ENCODE data around the gene RIOX2. TPM values are rescaled to one million over a fixed set of nuclear protein-coding genes. Genes with fewer than 3 reads are reported as not detected.

Gene RIOX2
- total RNA-seq, 1 donor from 2014 or later = 10.4 TPM

DNA sequence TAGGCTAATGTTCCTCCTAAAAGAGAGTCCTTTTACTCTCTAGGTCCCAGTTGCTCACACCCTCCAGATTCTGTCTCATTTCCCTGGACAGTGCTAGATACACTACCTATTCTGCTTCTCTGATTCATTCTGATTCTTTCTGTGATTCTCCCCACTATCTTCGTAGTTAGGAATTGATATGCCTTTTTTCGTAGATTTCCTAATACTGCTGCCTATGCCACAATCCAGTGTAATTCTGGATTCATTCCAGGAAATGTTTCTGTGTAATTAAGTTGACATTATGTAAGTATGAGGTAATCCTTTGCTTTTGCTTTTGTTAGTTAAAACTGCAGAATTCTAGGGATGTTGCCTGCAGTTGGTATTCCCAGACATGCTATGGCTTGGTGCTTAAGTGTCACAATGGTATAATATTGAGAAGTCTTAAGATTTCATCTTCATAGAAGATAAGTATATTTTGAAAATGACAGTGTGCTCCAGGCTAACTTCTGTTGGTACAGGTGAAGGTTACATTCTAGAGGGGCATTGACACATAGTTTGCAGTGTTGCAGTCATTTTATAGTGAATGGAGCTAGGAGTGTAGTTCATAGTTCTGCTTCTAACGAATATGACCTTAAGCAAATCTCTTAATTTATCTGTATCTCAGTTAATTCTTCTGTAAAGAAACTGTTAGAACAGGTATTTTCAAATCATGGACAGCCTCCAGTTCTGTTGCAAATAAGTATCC, 54.3 kb downstream of the RIOX2 start:
- H3F3A ChIP-seq (ENCODE audit: low read depth) = no peaks in the 10 kb centered on the region
- no peaks in the 10 kb centered on the region for H3K4me1 Mint-ChIP-seq
- no peak overlapping the region for H3K4me3 Mint-ChIP-seq
- no peaks in the 10 kb centered on the region for H3K36me3 ChIP-seq
- no peak for DNase-seq (ENCODE audit: low spot score)
- no peak overlapping the region for H2AFZ ChIP-seq (replicated peaks)
- H3K27ac Mint-ChIP-seq = no peak overlapping the region
- H3K9ac ChIP-seq = no peak overlapping the region
- H3K27me3 ChIP-seq = no peaks in the 10 kb centered on the region
- no peaks in the 10 kb centered on the region for H3K79me2 ChIP-seq (ENCODE audit: low read depth)
- H3K9me3 Mint-ChIP-seq = no peaks in the 10 kb centered on the region
- no peaks in the 10 kb centered on the region for H3K27me3 Mint-ChIP-seq (ENCODE audit: insufficient read depth, low read depth)
- H3K36me3 Mint-ChIP-seq = peaks cover 7% of the 10 kb centered on the region
- TF ChIP-seq EZH2 (IDR thresholded peaks at IDR 0.05) = no peak
- TF ChIP-seq, protein P1, sequence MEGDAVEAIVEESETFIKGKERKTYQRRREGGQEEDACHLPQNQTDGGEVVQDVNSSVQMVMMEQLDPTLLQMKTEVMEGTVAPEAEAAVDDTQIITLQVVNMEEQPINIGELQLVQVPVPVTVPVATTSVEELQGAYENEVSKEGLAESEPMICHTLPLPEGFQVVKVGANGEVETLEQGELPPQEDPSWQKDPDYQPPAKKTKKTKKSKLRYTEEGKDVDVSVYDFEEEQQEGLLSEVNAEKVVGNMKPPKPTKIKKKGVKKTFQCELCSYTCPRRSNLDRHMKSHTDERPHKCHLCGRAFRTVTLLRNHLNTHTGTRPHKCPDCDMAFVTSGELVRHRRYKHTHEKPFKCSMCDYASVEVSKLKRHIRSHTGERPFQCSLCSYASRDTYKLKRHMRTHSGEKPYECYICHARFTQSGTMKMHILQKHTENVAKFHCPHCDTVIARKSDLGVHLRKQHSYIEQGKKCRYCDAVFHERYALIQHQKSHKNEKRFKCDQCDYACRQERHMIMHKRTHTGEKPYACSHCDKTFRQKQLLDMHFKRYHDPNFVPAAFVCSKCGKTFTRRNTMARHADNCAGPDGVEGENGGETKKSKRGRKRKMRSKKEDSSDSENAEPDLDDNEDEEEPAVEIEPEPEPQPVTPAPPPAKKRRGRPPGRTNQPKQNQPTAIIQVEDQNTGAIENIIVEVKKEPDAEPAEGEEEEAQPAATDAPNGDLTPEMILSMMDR (IDR thresholded peaks at IDR 0.05) = no peak
- no peak for TF ChIP-seq EZH2phosphoT487 (IDR thresholded peaks at IDR 0.05)
- no peaks in the 10 kb centered on the region for H4K20me1 ChIP-seq (ENCODE audit: low read depth)
- no peaks in the 10 kb centered on the region for H3K4me1 ChIP-seq
- no peak overlapping the region for H3K27ac ChIP-seq
- H3K4me2 ChIP-seq = no peak overlapping the region
- no peaks in the 10 kb centered on the region for H3K9me3 ChIP-seq (ENCODE audit: low read depth)
- no peak overlapping the region for H3K4me3 ChIP-seq

DNA sequence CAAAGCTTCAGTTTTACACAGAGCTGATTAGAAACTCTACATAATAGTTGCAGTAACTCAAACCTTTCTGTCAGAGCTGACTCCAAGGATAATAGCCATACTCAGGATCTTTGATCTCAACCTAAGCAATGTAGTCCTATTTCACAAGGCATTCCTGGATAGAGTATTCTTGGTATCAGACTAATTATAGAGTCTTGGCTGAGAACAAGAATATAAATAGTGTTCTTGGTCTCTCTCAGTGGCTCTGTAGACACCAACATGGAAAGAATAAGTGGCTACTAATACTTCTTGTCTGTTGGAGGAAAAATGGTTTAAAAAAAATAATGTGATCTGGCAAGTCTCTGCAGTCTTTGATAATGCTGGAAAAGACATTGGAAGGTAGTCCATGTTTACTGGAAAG, 55.7 kb downstream of the RIOX2 start:
- H3K4me3 ChIP-seq = no peak overlapping the region
- no peak overlapping the region for H3K4me2 ChIP-seq
- H3F3A ChIP-seq (ENCODE audit: low read depth) = no peaks in the 10 kb centered on the region
- H3K36me3 ChIP-seq = no peaks in the 10 kb centered on the region
- no peak overlapping the region for H3K9ac ChIP-seq
- H3K9me3 ChIP-seq (ENCODE audit: low read depth) = no peaks in the 10 kb centered on the region
- no peak for DNase-seq (ENCODE audit: low spot score)
- no peak for TF ChIP-seq EZH2 (IDR thresholded peaks at IDR 0.05)
- no peak for TF ChIP-seq EZH2phosphoT487 (IDR thresholded peaks at IDR 0.05)
- TF ChIP-seq, protein P1 (IDR thresholded peaks at IDR 0.05) = no peak
- no peaks in the 10 kb centered on the region for H3K9me3 Mint-ChIP-seq
- no peaks in the 10 kb centered on the region for H3K27me3 ChIP-seq
- H3K27ac ChIP-seq = no peak overlapping the region
- no peaks in the 10 kb centered on the region for H3K79me2 ChIP-seq (ENCODE audit: low read depth)
- no peaks in the 10 kb centered on the region for H3K4me1 ChIP-seq
- no peaks in the 10 kb centered on the region for H3K4me1 Mint-ChIP-seq
- H4K20me1 ChIP-seq (ENCODE audit: low read depth) = no peaks in the 10 kb centered on the region
- peaks cover 7% of the 10 kb centered on the region for H3K36me3 Mint-ChIP-seq
- H2AFZ ChIP-seq (replicated peaks) = no peak overlapping the region
- H3K27me3 Mint-ChIP-seq (ENCODE audit: insufficient read depth, low read depth) = no peaks in the 10 kb centered on the region
- H3K27ac Mint-ChIP-seq = no peak overlapping the region
- H3K4me3 Mint-ChIP-seq = no peak overlapping the region

DNA sequence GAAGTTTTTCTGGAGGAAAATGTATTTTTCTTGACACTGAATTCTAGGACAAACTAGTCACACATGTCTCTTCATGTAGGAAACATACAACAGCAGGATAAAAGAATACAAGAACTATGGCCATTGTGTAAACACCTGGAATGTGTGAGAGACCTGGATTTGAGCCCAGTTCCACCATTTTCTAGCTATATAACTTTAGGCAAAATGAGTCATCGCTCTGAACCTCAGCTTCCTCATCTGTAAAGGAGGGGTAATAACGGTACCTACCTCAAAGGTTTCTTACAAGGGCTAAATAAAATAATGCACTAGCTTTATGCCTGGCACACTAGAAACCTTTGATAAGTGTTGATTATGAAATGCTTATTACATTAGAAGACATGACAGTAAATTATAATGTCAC, 57.8 kb downstream of the RIOX2 start:
- Histone ChIP-seq H3K4me3 (no peak overlapping the region), H3K9ac (no peak overlapping the region), H2AFZ (replicated peaks) (no peak overlapping the region), H3K9me3 (ENCODE audit: low read depth) (no peaks in the 10 kb centered on the region), H3K36me3 (no peaks in the 10 kb centered on the region), H3K27me3 (no peaks in the 10 kb centered on the region), H4K20me1 (ENCODE audit: low read depth) (no peaks in the 10 kb centered on the region), H3K4me1 (no peaks in the 10 kb centered on the region), H3K4me2 (no peak overlapping the region), H3K27ac (no peak overlapping the region), H3F3A (ENCODE audit: low read depth) (no peaks in the 10 kb centered on the region), H3K79me2 (ENCODE audit: low read depth) (no peaks in the 10 kb centered on the region)
- DNase-seq (ENCODE audit: low spot score) = no peak
- Mint-ChIP-seq H3K4me3 (no peak overlapping the region), H3K27me3 (ENCODE audit: insufficient read depth, low read depth) (no peaks in the 10 kb centered on the region), H3K27ac (no peak overlapping the region), H3K36me3 (peaks cover 4% of the 10 kb centered on the region), H3K9me3 (no peaks in the 10 kb centered on the region), H3K4me1 (peaks cover 8% of the 10 kb centered on the region)
- TF ChIP-seq, protein P1 (IDR thresholded peaks at IDR 0.05) = no peak
